ENCODE results near the gene SDC1.
"Not testable (repeated sequence)": the region's sequence is repeated elsewhere in the genome, so short reads cannot be mapped to it uniquely, and the experiment has no call there.

Gene SDC1

GRCh38 chr2:20224716-20225293 lies at the start of gene SDC1:
SDC1 (minus strand) TSS chr2:20225130; CDS start chr2:20224867, 263 bp downstream.
- no peak for DNase-seq (ENCODE audit: low spot score)

GRCh38 chr2:20273042-20273441 lies 48.1 kb upstream of the SDC1 start:
- DNase-seq (ENCODE audit: low spot score) = no peak

GRCh38 chr2:20268317-20268716 lies 43.4 kb upstream of the SDC1 start:
- not testable (repeated sequence) for DNase-seq (ENCODE audit: low spot score)

GRCh38 chr2:20267529-20267928 lies 42.6 kb upstream of the SDC1 start:
- no peak for DNase-seq (ENCODE audit: low spot score)

GRCh38 chr2:20264629-20265028 lies 39.7 kb upstream of the SDC1 start:
- no peak for DNase-seq (ENCODE audit: low spot score)

- DNase-seq (ENCODE audit: low spot score) = no peak
Measured at GRCh38 chr2:20257411-20257810, 32.5 kb upstream of the SDC1 start.

- DNase-seq (ENCODE audit: low spot score) = no peak
Measured at GRCh38 chr2:20254731-20255130, 29.8 kb upstream of the SDC1 start.

- no peak for DNase-seq (ENCODE audit: low spot score)
Measured at GRCh38 chr2:20250436-20250835, 25.5 kb upstream of the SDC1 start.

GRCh38 chr2:20249170-20249569 lies 24.2 kb upstream of the SDC1 start:
- no peak for DNase-seq (ENCODE audit: low spot score)

GRCh38 chr2:20247084-20247483 lies 22.2 kb upstream of the SDC1 start:
- DNase-seq (ENCODE audit: low spot score) = no peak

GRCh38 chr2:20243637-20244036 lies 18.7 kb upstream of the SDC1 start:
- not testable (repeated sequence) for DNase-seq (ENCODE audit: low spot score)

- no peak for DNase-seq (ENCODE audit: low spot score)
Measured at GRCh38 chr2:20242727-20243377, 17.9 kb upstream of the SDC1 start.

- peak; percentile 23 for DNase-seq (ENCODE audit: low spot score)
Measured at GRCh38 chr2:20241973-20242726, 17.2 kb upstream of the SDC1 start.

- not testable (repeated sequence) for DNase-seq (ENCODE audit: low spot score)
Measured at GRCh38 chr2:20240291-20240690, 15.4 kb upstream of the SDC1 start.

- DNase-seq (ENCODE audit: low spot score) = no peak
Measured at GRCh38 chr2:20236496-20236895, 11.6 kb upstream of the SDC1 start.

GRCh38 chr2:20235655-20236305 lies 10.8 kb upstream of the SDC1 start:
- no peak for DNase-seq (ENCODE audit: low spot score)

GRCh38 chr2:20234597-20234996 lies 9.7 kb upstream of the SDC1 start:
- DNase-seq (ENCODE audit: low spot score) = not testable (repeated sequence)

GRCh38 chr2:20232837-20233207 lies 7.9 kb upstream of the SDC1 start:
- no peak for DNase-seq (ENCODE audit: low spot score)

GRCh38 chr2:20231598-20232026 lies 6.7 kb upstream of the SDC1 start:
- DNase-seq (ENCODE audit: low spot score) = no peak

GRCh38 chr2:20231159-20231558 lies 6.2 kb upstream of the SDC1 start:
- no peak for DNase-seq (ENCODE audit: low spot score)

- no peak for DNase-seq (ENCODE audit: low spot score)
Measured at GRCh38 chr2:20230114-20230425, 5.1 kb upstream of the SDC1 start.

- DNase-seq (ENCODE audit: low spot score) = no peak
Measured at GRCh38 chr2:20229322-20230113, 4.6 kb upstream of the SDC1 start.

Measured in hematopoietic multipotent progenitor cell treated with erythropoietin and hydrocortisone succinate and interleukin-3 and kit ligand, for 17 days (in vitro differentiated cells).